Stimulated activated CD4-positive, alpha-beta T cell treated with anti-CD3 and anti-CD28 coated beads, Interleukin-1b, Interleukin-23, amount 100 ng/mL, for 4 hours (primary cell): Measurements from ENCODE around the gene CEBPG.

Experiments
- DNase-seq, 2 donors: peaks; one replicate each; pipeline ENCODE4 v3.0.0-alpha.2; 2020; ENCODE audit warnings: low read depth in 2 of 2

CEBPG gene

DNA sequence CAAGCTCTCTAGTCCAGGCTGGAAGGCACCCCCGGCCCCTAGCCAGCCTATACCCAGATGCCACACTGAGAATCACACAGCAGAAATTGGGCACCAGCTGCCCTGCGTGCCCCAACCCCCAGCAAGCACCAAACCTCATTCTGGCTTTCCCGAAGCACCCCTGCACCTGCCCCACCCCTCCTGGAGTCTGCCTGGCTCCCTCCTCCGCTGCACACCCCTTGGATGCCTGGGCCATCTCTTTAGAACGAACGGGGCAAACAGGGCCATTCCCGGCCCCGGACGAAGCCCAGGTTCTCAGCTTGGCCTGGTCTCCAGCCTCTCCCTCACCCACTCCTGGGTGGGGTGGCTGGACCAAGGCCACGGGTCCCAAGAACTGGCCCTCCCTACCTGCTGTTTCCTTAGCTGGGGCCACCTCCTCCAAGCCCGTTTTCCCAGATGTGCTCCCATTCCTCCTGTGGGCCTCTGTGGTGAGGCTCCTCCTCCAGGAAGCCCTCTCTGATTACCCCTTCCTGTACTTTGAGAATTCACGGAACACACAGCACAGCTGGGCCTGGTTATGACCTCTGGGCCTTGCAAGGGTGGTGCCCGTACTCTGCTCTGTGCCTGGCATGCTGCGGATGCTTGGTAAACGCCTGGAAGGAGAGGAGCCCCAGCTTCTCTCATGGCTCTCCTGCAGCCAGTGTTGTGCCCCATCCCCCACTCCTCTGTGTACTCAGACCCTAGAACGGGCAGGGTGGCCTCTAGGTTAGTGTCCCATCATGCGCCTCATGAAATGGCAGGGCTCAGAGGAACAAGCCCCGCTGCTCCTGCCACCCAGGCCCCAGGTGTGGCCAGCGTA, 21.4 kb downstream of the CEBPG start:
- no peak for DNase-seq

DNA sequence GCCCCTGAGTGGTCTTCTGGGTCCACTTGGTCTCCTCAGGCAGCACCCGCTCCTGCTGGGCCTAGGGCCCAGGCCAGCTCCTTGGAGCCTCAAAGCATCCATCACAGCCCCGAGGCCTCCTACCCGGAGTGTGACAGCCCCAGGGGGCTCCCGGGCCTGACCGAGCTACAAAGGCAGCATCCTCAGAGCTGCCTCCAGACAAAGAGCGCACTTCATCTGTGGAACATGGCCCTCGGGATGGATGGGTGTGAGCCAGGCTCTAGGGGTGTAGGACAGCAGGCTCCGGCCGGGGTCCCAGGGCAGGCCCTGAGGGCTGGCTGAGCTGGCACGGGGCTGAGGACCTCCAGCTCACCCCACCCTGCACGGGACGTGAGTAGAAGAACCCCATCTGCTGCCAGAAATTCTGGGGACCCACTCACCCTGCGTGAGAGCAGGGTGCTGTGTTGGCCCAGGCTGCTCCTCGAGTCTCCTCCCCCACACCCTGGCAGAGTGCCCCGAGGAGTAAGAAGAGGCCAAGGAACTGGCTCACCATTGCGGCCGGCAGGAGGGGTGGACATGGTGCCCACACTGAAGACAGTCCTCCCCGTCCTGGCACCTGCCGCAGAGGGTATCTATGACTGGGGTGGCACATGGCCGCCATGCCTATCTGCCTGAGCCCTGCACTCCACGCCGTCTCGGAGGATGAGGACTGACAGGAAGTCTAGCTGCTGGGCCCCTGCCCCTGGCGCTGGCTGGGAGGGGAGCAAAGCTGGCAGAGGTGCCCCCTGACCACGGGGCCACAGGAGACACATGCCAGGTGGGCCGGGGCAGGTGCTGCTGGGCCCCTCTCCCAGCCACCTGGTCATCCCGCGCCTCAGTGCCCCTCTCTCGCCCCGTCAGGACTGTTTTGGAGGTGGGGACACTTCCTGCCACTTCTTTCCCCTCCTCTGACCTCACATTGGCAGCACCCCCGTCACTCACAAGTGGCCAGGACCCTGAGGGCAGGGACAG, 22.3 kb downstream of the CEBPG start:
- DNase-seq: no peak

DNA sequence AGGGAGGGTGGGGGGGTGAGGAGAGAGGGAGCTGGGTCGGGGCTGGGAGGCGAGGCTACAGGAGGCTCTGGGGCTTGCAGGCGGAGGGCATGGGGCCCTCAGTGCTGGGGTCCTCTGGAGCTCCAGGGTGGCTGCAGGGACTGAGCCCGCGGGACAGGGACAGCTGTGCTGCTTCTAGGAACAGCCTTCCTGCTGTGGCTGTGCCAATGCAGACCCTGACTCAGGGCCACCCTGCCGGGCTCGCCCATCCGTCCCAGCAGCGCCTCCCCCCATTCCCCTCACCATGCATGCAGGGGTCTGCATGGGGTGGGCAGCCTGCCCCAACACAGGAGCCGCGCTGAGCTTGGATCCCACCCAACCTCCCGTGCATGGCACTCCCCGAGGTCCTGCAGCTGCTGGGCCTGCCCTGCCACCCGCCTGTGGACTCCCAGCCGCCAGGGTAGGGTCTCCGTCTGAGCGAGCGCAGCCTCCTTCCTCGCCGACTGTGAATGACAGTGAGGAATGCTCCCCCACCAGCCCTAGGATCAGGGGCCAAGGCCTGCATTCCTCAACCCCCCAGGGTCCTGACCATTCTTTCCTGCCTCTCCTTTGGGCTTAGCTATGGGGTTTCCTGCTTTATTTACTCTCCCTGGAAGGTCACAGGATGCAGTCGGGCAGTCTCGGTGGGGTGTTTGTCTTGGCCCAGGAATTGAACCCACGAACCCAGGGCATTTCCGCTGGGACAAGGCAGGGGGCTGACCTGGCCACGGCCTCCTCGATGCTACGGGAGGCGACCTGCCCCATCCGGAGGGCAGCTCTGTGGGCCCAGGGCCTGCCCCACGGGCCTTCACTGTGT, 23.4 kb downstream of the CEBPG start:
- no peak for DNase-seq

- DNase-seq: no peak
Observed at GRCh38 chr19:33397536-33398360, 24.2 kb downstream of the CEBPG start.

- no peak for DNase-seq
Observed at GRCh38 chr19:33398361-33399060, 25.0 kb downstream of the CEBPG start.

DNA sequence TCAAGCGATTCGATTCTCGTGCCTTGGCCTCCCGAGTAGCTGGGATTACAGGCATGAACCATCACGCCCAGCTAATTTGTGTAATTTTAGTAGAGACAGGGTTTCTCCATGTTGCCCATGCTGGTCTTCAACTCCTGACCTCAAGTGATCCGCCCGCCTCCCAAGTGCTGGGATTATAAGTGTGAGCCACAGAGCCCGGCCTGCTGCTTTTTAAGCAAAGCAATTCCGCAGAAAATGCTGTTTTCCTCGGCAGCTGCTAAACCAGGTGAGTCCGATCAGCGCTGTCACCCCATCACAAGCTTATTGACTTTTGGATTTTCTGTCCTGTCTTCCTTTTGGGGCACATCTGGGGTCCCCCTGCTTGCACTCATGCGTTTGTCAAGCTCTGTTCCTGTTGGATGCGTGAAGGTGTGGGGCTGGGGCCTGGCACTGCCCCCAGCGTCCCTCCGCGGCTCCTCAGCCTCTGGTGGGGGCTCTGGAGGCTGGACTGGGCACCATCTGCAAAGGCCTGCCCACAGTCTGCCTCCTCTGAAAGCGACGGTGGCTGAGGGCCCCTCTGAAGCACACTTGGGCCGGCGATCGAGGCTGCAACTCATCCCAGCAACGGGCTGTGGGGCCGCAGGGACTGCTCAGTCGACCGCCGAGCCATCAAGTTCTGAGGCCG, 25.7 kb downstream of the CEBPG start:
- DNase-seq: no peak

- no peak for DNase-seq
Observed at GRCh38 chr19:33399745-33400681, 26.5 kb downstream of the CEBPG start.

DNA sequence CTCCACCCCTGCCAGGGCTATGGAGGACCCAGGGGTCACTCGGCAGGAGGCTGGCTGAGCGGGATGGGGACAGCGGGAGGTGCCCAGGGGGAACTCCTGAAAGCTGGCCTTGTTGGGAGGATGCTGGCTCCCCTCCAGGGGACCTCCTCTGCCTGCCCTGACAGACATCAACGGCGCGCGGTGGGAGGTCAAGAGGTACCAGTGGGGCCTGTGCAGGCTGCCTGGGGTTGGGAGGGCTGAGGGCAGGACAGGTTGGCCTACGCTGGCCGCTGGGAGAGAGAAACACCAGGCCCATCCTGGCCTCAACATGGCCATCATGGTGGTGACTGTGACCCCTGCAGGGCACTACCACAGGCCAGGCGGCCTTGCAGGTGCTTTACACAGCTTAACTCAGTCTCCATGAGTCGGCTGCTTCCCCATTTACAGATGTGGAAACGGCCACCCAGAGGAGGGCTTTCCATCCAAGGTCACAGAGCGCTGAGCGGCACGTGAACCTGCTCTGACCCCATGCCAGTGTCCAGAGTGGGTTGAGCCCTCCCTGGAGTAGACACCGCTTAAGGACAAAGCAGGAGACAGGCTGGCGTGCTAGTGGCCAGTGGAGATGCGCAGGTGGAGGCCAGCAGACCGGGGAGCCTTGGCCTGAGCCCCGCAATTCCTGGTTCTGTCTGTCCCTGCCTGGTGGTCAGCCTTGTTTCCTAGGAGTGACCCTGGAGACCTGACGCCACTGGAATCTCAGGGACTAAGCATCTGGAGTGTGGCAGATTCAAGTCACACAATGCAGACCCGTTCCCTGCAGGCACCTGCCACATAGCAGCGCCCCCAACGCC, 27.6 kb downstream of the CEBPG start:
- no peak for DNase-seq

GRCh38 chr19:33401683-33402420, 28.3 kb downstream of the CEBPG start:
- no peak for DNase-seq

DNA sequence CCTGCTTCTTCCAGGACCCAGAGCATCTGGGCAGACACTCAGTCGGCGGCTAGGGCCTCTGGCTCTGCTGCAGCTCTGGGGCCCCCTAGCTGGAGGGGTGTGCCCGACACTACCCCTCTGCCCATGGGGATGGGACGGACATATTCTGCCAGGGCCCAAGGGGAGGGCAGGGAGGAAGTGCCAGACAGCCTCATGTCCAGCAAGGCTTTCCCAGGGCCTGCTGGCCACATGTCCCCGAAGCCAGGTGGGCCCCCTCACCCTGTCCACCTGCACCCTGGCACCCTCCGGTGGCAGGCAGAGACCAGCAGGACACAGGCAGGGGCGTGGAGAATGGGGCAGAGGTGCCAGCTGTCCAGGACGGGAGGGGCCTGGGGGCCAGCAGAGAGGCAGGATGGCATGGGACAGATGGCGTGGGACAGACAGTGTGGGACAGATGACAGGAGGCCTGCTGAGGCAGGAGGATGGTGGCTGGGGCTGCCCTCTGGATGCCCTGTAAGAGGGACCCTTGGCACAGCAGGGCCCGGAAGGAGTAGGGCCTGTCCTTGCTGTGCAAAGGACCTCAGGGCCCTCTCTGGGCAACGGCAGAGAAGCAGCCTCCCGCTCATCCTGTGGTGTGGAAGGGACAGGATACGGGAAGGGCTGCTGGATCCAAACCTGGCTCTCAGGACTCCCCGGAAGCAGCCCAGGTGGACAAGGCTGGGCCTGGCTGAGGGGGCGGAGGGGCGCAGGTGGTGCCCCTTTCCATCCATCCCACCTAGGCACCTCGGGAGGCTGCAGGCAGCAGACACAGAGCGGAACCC, 29.1 kb downstream of the CEBPG start:
- DNase-seq: no peak

- no peak for DNase-seq
Observed at GRCh38 chr19:33403221-33403972, 29.9 kb downstream of the CEBPG start.

DNA sequence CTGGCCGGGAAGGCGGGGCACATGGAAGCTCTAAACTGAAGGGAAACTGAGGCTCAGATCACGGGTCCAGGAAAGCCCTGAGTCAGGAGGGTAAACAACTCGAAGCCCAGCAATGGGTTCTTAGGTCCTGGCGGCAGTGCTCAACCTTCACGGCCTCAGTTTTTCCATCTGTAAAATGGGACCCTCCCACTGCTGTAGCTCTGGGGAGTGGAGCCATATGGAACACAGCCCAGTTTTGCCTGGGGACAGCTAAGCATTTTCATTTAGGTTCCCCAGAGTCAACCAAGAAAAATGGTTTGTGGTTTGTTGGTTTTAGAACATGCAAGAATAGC, 30.4 kb downstream of the CEBPG start:
- no peak for DNase-seq

- no peak for DNase-seq
Observed at GRCh38 chr19:33404506-33405253, 31.2 kb downstream of the CEBPG start.

- no peak for DNase-seq
Observed at GRCh38 chr19:33405254-33405552, 31.7 kb downstream of the CEBPG start.
